Activated gamma-delta T cell (primary cell): Measurements from ENCODE around the gene FREY1.
"Not testable (repeated sequence)": the region's sequence is repeated elsewhere in the genome, so short reads cannot be mapped to it uniquely, and the experiment has no call there.

Experiments
- DNase-seq: peaks from one replicate; lab custom pipeline; 2025; lab: John Stamatoyannopoulos, UW

The FREY1 gene

DNA sequence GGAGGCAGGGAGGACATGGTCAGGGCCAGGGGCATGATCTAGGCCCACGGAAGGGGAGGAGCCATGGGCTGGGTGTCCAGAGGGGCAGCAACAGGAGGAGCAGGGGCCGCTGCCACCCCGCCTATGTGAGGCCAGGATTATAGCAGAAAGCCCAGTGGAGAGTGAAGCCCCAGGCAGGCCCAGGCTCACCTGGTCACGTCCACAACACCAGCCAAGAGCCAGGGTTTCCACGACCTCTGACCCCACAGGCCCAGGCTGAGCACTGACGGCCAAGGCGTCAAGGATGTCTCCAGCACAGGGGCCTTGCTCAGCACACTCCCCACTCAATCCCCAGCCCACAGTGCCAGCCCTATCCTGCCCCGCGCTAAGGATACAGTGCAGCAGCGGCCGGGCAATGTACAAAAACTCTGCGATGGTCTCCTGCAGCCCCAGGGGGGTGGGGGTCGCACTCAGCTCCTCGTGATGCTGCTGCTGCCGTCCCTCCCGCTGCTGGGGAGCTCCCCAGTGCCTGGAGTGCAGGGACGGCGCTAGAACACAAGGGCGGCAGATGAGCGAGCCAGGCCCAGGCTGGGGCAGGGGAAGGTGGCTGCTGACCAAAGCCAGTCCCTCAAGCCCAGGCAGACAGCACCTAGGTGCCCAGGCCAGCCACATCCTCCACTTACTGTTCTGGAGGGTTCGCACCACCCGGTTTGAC is 7.0 kb upstream of the FREY1 start:
- no peak for DNase-seq

DNA sequence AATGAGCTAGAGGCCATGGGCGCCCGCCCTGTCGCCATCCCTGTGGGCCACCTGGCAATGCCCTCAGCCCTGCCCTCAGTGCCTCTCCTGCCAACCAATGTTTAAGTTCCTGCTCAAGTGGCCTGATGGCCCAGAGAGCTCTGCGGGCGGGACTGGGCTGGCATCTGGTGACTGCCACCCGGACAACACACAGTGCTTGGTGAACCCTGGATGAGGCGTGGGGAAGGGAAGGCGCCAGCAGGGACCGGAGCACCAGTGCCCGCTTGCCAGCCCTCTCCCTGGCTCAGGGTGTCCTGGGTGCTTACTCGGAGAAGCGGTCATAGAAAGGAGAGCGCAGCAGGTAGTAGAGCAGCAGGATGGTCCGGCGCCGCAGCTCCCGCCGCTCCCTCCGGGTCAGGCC is 6.4 kb upstream of the FREY1 start:
- no peak for DNase-seq

- no peak for DNase-seq
Measured at GRCh38 chr11:45910623-45911022, 3.6 kb upstream of the FREY1 start.

DNA sequence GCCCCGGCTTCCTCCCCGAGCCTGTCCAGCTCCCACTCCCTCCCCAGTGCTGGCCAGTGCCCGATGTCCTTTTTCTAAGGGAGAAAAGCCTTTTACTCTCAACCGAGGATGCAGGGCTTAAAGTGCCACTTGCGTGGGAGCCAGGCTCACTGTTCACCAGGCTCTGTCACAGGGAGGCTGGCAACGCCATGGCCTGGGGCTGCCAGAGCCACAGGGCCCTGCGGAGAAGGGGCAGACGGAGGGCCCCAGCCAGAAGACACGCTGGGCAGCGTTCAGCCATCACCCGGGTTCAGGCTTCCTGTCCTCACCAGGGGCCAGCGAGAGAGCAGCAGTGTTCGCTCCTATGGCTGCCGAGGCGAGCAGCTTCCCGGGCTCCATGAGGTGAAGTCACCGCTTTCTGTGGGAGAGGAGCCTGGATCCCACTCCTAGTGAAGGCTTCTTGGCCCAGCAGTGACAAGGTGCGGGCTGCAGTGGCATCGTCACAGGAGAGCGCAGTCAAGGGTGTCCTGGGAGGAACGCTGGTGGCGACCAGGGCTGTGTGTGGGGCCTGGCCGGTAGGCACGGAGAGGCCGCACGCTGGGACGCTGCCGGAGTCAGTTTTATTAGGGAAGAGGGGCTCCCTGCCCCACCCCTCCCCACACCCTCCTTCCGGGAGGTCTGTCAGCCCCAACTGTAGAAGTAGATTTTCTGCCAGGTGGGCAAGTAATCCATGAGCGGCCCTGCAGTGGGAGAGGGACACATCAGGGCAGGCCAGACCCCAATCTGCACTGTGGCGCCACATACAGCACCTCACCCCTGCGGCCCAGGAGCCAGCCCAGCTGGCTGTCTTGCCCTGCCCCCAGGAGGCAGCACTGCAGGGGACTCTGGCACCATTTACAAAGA is 2.8 kb upstream of the FREY1 start:
- DNase-seq, result no peak

DNA sequence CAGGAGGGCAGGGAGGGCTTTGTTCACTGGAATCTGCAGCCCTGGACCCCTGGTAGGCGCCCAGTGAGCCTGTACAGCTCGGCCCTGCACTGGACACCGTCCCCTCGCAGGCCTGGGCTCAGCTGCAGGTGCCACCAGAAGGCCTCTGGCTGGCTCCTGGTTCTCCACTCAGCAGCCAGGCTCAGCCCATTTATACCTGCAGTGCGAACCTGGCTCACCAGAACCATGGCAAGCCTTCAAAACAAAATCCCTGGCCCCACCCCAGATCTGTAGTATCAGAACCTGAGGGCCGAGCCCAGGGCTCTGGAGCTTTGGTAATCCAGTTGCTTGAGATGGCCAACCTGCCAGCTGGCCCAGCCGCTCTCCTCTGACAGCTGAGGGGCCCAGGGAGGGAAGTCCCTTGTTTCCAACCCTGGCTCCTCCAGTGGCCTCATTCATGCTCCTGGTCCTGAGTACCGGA is 870 bp upstream of the FREY1 start:
- no peak for DNase-seq

- no peak for DNase-seq
Measured at GRCh38 chr11:45906096-45906682, 882 bp downstream of the FREY1 start.

- not testable (repeated sequence) for DNase-seq
Measured at GRCh38 chr11:45905576-45905975, 1.5 kb downstream of the FREY1 start.

- no peak for DNase-seq
Measured at GRCh38 chr11:45905095-45905494, 2.0 kb downstream of the FREY1 start.

DNA sequence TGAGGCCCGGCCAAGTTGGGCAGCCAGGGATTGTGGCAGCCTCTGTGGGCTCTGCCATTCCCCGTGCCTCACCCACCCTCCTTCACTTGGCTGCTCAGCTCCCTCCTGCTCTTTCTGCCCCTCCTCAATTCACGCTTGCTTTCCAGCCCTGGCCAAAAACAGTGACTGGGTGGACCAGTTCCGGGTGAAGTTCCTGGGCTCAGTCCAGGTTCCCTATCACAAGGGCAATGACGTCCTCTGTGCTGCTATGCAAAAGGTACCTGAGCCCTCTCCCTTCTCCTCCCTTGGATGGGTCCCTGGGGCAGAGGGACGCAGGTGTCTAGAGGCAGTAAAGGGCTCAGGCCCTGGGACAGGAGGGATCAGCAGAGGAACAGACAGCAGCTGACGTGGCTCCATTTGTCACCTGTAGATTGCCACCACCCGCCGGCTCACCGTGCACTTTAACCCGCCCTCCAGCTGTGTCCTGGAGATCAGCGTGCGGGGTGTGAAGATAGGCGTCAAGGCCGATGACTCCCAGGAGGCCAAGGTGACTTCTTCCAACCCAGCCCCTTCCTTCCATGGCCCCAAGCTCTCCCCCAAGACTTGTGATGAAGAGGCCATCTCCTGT is 2.7 kb downstream of the FREY1 start:
- DNase-seq, result no peak

DNA sequence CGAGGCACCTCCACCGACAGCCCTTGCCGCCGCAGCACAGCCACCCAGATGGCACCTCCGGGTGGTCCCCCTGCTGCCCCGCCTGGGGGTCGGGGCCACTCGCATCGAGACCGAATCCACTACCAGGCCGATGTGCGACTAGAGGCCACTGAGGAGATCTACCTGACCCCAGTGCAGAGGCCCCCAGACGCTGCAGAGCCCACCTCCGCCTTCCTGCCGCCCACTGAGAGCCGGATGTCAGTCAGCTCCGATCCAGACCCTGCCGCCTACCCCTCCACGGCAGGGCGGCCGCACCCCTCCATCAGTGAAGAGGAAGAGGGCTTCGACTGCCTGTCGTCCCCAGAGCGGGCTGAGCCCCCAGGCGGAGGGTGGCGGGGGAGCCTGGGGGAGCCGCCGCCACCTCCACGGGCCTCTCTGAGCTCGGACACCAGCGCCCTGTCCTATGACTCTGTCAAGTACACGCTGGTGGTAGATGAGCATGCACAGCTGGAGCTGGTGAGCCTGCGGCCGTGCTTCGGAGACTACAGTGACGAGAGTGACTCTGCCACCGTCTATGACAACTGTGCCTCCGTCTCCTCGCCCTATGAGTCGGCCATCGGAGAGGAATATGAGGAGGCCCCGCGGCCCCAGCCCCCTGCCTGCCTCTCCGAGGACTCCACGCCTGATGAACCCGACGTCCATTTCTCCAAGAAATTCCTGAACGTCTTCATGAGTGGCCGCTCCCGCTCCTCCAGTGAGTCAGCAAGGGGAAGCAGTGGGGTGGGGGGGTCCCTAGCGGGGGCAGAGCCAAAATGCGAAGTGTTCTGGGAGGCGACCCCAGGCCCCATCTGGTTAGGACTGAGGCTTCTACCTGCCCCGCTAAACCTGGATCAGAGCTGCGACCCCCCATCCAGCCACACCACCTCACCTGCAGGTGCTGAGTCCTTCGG is 4.4 kb downstream of the FREY1 start:
- DNase-seq, result no peak

- no peak for DNase-seq
Measured at GRCh38 chr11:45901626-45902025, 5.4 kb downstream of the FREY1 start.

DNA sequence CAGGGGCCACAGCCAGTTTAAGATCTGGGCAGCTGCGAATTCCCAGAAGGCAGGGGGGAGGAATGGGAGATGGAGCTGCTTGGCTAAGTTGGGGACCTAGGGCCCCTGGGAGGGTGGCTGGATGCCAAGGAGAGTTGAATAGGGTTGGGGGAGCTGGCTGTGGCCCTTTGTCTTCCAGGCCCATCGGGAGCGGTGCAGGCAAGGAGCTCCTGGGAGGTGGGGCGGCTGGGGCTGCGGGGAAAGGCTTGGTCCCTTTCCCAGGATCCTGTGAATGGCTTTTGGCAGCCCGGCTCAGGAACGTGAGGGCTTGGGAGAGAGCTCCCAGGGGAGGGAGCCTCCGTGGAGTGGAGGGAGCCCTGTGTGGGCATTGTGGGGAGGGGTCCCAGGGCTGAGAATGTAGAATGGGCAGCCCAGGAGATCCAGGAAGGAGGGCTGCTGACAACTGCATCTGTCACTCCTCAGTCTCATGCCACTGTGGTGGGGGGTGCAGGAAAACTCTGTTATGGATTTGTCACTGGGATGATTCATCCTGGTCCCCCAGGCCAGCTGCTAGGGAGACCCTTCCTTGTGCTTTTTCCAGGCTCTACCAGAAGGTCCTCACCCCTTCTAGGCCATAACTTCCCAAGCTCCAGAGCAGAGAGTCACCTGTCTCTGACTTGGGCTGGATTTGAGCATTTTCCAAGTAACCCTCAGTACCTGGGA is 6.0 kb downstream of the FREY1 start:
- DNase-seq, result no peak

GRCh38 chr11:45900175-45900800 is 6.8 kb downstream of the FREY1 start:
- DNase-seq, result not testable (repeated sequence)

GRCh38 chr11:45899448-45900174 is 7.5 kb downstream of the FREY1 start:
- DNase-seq, result peak; percentile 59

GRCh38 chr11:45899086-45899447 is 8.0 kb downstream of the FREY1 start:
- DNase-seq, result no peak

GRCh38 chr11:45897556-45897955 is 9.5 kb downstream of the FREY1 start:
- DNase-seq, result no peak

- no peak for DNase-seq
Measured at GRCh38 chr11:45896422-45896984, 10.6 kb downstream of the FREY1 start.

DNA sequence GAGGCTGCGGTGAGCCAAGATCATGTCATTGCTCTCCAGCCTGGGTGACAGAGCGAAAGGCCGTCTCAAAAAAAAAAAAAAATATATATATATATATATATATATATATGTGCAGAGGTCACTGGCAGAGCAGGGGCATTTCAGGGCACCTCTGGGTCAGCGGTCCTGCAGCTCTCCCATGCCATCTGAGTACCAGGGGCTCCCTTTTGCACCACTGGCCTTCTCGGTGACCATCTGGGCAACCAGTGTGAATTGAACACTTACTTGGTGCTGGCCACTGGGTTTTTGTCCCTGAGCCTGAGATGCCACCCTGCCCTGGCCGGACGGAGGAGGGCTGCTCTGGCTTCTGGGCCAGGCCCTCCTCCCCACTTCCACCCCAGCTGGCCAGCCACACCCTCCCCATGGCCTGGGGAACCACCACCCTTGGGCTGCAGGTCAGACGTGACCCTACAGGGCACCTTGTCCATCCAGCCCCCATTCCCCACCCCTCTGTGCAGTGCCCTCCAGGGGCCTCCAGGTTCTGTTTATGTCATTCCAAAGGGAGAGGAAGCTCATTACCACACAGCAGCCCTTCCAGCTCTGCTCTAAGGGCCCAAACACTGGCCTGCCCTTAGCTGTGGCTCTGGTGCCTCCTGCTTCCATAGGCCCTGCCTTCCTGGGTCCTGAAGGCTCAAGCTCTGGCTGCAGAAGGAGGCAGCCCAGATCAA is 11.4 kb downstream of the FREY1 start:
- no peak for DNase-seq
